Ascending aorta (tissue), 2 donors: ENCODE data around the gene SIM2. TPM values are rescaled to one million over a fixed set of nuclear protein-coding genes. Genes with fewer than 3 reads are reported as not detected.

Source experiments
- DNase-seq, 2 donors: peaks; one replicate each; pipeline ENCODE4 v3.0.0-alpha.2; 2019; ENCODE audit warnings: low spot score in 2 of 2
- H3K27ac ChIP-seq, 2 donors: fragments of 200-600 bp; sonication (generic); one replicate each; pipeline ENCODE4 v1.5.1; 2016 to 2017; ENCODE audit warnings: mild to moderate bottlenecking in 1 of 2
- H3K27me3 ChIP-seq: fragments of 200-600 bp; sonication (generic); one replicate; pipeline ENCODE4 v1.5.1; 2017
- H3K36me3 ChIP-seq, 2 donors: fragments of 200-600 bp; sonication (generic); one replicate each; pipeline ENCODE4 v1.5.1; 2016
- H3K4me1 ChIP-seq, 2 donors: fragments of 200-600 bp; sonication (generic); one replicate each; pipeline ENCODE4 v1.5.1; 2016 to 2017; ENCODE audit warnings: mild to moderate bottlenecking in 1 of 2
- H3K4me3 ChIP-seq, 2 donors: fragments of 200-600 bp; sonication (generic); one replicate each; pipeline ENCODE4 v1.5.1; 2016 to 2017; ENCODE audit warnings: mild to moderate bottlenecking in 1 of 2
- H3K9me3 ChIP-seq, 2 donors: fragments of 200-600 bp; sonication (generic); one replicate each; pipeline ENCODE4 v1.5.1; 2016
- CTCF ChIP-seq, 3 experiments: fragments of 200-600 bp in 2 of 3; fragments of 450-650 bp in 1 of 3; sonication (generic) in 2 of 3; IDR thresholded peaks; one replicate each; pipeline ENCODE4 v1.5.1; 2016 to 2019; ENCODE audit warnings: antibody characterized with exemption in 3 of 3, mild to moderate bottlenecking in 1 of 3, moderate library complexity in 1 of 3
- intact Hi-C: fragments of 100-400 bp; cut with DNase I; formaldehyde crosslinking; loops from one replicate; pipeline ENCODE4 v1.15.1; 2023
- total RNA-seq: library from RNA; depleted of rRNA; stranded (reverse); fragments of >200 nt; gene quantifications from one replicate; pipeline ENCODE4 v1.1.0, GENCODE V29; 2016

SIM2 gene
- total RNA-seq, 1 donor from 2014 or later: not detected

GRCh38 chr21:36678538-36678937 is 20.4 kb upstream of the SIM2 start:
- H3K4me3 ChIP-seq: no peak overlapping the region
- no peak for TF ChIP-seq CTCF (IDR thresholded peaks at IDR 0.05)
- intact Hi-C loops: no loop called here
- H3K9me3 ChIP-seq: peaks cover 0 to 9% of the 10 kb centered on the region in 2 donors
- H3K36me3 ChIP-seq: no peaks in the 10 kb centered on the region
- no peak overlapping the region for H3K27ac ChIP-seq
- H3K4me1 ChIP-seq: no peaks in the 10 kb centered on the region
- no peak for DNase-seq
- no peaks in the 10 kb centered on the region for H3K27me3 ChIP-seq

- H3K27me3 ChIP-seq: no peaks in the 10 kb centered on the region
- intact Hi-C loops: no loop called here
- TF ChIP-seq CTCF (IDR thresholded peaks at IDR 0.05): no peak
- DNase-seq: no peak
- no peak overlapping the region for H3K27ac ChIP-seq
- peaks cover 0 to 9% of the 10 kb centered on the region in 2 donors for H3K9me3 ChIP-seq
- no peaks in the 10 kb centered on the region for H3K4me1 ChIP-seq
- H3K36me3 ChIP-seq: no peaks in the 10 kb centered on the region
- peak overlapping the region in 1 of 2 donors; percentile 10 for H3K4me3 ChIP-seq
Observed at GRCh38 chr21:36681117-36681631, 17.7 kb upstream of the SIM2 start.

- no peaks in the 10 kb centered on the region for H3K36me3 ChIP-seq
- H3K4me3 ChIP-seq: no peak overlapping the region
- peaks cover 0 to 9% of the 10 kb centered on the region in 2 donors for H3K9me3 ChIP-seq
- no peak overlapping the region for H3K27ac ChIP-seq
- no peak for TF ChIP-seq CTCF (IDR thresholded peaks at IDR 0.05)
- intact Hi-C loops: no loop called here
- DNase-seq: no peak
- H3K4me1 ChIP-seq: no peaks in the 10 kb centered on the region
- H3K27me3 ChIP-seq: no peaks in the 10 kb centered on the region
Observed at GRCh38 chr21:36684957-36685714, 13.8 kb upstream of the SIM2 start.

GRCh38 chr21:36686955-36687354 is 12.0 kb upstream of the SIM2 start:
- no peak overlapping the region for H3K4me3 ChIP-seq
- intact Hi-C loops: no loop called here
- H3K9me3 ChIP-seq: no peaks in the 10 kb centered on the region
- no peak for TF ChIP-seq CTCF (IDR thresholded peaks at IDR 0.05)
- peaks cover under 1% of the 10 kb centered on the region for H3K27me3 ChIP-seq
- H3K36me3 ChIP-seq: no peaks in the 10 kb centered on the region
- no peak for DNase-seq
- no peak overlapping the region for H3K27ac ChIP-seq
- H3K4me1 ChIP-seq: no peaks in the 10 kb centered on the region

- Histone ChIP-seq H3K4me3 (no peak overlapping the region), H3K36me3 (no peaks in the 10 kb centered on the region), H3K27ac (no peak overlapping the region), H3K27me3 (peaks cover 13% of the 10 kb centered on the region), H3K9me3 (no peaks in the 10 kb centered on the region), H3K4me1 (peaks cover 0 to 4% of the 10 kb centered on the region in 2 donors)
- intact Hi-C loops: no loop called here
- no peak for TF ChIP-seq CTCF (IDR thresholded peaks at IDR 0.05)
- no peak for DNase-seq
Observed at GRCh38 chr21:36688324-36688723, 10.6 kb upstream of the SIM2 start.
